HFFc6 (cell line): ENCODE data around the gene DDX31. TPM values are rescaled to one million over a fixed set of nuclear protein-coding genes. Genes with fewer than 3 reads are reported as not detected.

Experiments
- DNase-seq: peaks from one replicate; pipeline ENCODE4 v3.0.0-alpha.2; 2018
- H3K27ac Mint-ChIP-seq: 2 replicates; pipeline ENCODE4 v1.8.0; 2020; ENCODE audit warnings: mild to moderate bottlenecking, mixed read lengths
- H3K27me3 Mint-ChIP-seq: 2 replicates; pipeline ENCODE4 v1.8.0; 2021; ENCODE audit warnings: mild to moderate bottlenecking, moderate library complexity, mixed read lengths; ENCODE audit not compliant: insufficient read depth
- H3K36me3 Mint-ChIP-seq: 2 replicates; pipeline ENCODE4 v1.8.0; 2021; ENCODE audit warnings: low read depth, mixed read lengths
- H3K4me1 Mint-ChIP-seq: 2 replicates; pipeline ENCODE4 v1.8.0; 2020; ENCODE audit warnings: low read depth, mixed read lengths
- H3K4me3 Mint-ChIP-seq: 2 replicates; pipeline ENCODE4 v1.8.0; 2020; ENCODE audit warnings: mild to moderate bottlenecking, moderate library complexity, mixed read lengths
- H3K9me3 Mint-ChIP-seq: 2 replicates; pipeline ENCODE4 v1.8.0; 2020; ENCODE audit warnings: mild to moderate bottlenecking, mixed read lengths
- CTCF ChIP-seq: fragments of 200-600 bp; sonication (generic); IDR thresholded peaks from 2 replicates; pipeline ENCODE4 v1.5.0; 2021; ENCODE audit warnings: antibody characterized with exemption, mild to moderate bottlenecking
- total RNA-seq, 6 experiments: library from RNA; stranded (reverse); fragmentation: NEBNext Ultra II Directional; extraction: Animal tissue kit (Norgen Biotek cat#: 25700); gene quantifications; 2 replicates in 1 of 6; 3 replicates in 5 of 6; pipeline ENCODE4 v1.2.3, GENCODE V29; 2021

DDX31 gene
- total RNA-seq, 6 experiments from 2014 or later, result 9.6 to 16.2 (median 14.9) TPM

GRCh38 chr9:132582276-132582785 is 87.5 kb downstream of the DDX31 start, which contains the start of gene BARHL1:
Gene BARHL1, plus strand, starts transcription at chr9:132582606. Its CDS starts 192 bp downstream, at chr9:132582798.
- peaks cover 73% of the 10 kb centered on the region for H3K27me3 Mint-ChIP-seq
- H3K4me3 Mint-ChIP-seq, result peak within 1 kb of the TSS; percentile 81
- peaks cover 4% of the 10 kb centered on the region; the same call in 1 of the 2 replicates for H3K36me3 Mint-ChIP-seq
- peaks cover 13% of the 10 kb centered on the region for H3K4me1 Mint-ChIP-seq
- H3K9me3 Mint-ChIP-seq, result no peaks in the 10 kb centered on the region
- H3K27ac Mint-ChIP-seq, result no peak within 1 kb of the TSS
- TF ChIP-seq CTCF, result no peak
- no peak for DNase-seq

- Mint-ChIP-seq H3K36me3 (peaks cover 4% of the 10 kb centered on the region; the same call in 1 of the 2 replicates), H3K9me3 (no peaks in the 10 kb centered on the region), H3K27ac (no peak overlapping the region), H3K4me1 (peaks cover 6% of the 10 kb centered on the region), H3K4me3 (no peak overlapping the region), H3K27me3 (peaks cover 50% of the 10 kb centered on the region)
- no peak for DNase-seq
- TF ChIP-seq CTCF, result no peak
These were observed 90.4 kb downstream of the DDX31 start for GRCh38 chr9:132579427-132579798.

DNA sequence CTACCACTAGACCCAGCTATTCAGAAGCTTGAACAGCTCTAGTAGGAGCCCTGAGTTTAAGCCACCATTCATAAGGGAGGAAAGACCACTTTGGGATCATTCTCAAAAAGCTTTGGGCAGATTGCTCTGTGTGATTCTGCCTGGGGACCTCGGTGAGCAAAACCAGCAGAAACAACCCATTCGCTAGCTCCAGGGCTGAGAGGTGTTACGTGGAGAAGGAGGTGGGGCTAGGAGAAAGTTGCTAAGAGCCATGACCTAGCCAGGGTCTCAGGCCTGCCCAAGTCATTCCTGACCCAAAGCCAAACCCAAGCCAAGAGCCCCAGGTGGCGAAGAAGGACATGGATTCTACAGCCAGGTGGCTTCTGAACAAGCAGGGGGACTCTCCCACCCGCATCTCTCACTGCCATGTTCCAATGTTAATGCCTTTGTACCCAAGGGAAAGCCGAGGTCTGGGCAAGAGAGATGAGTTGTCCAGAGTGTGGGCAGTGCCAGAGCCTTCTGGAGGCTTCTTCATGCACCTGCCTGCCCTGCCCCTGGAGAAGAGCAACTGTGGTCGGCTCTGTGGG is 91.3 kb downstream of the DDX31 start:
- H3K4me1 Mint-ChIP-seq, result peaks cover 6% of the 10 kb centered on the region
- H3K27ac Mint-ChIP-seq, result no peak overlapping the region
- no peak for DNase-seq
- H3K4me3 Mint-ChIP-seq, result no peak overlapping the region
- no peaks in the 10 kb centered on the region for H3K9me3 Mint-ChIP-seq
- TF ChIP-seq CTCF, result no peak
- H3K36me3 Mint-ChIP-seq, result no peaks in the 10 kb centered on the region
- peaks cover 43% of the 10 kb centered on the region for H3K27me3 Mint-ChIP-seq

- Mint-ChIP-seq H3K36me3 (no peaks in the 10 kb centered on the region), H3K4me1 (peaks cover 14% of the 10 kb centered on the region), H3K27ac (no peak overlapping the region), H3K4me3 (no peak overlapping the region), H3K9me3 (no peaks in the 10 kb centered on the region), H3K27me3 (peaks cover 37% of the 10 kb centered on the region)
- no peak for TF ChIP-seq CTCF
- DNase-seq, result no peak
These were observed 92.7 kb downstream of the DDX31 start for GRCh38 chr9:132577119-132577518.

GRCh38 chr9:132575811-132576210 is 94.0 kb downstream of the DDX31 start:
- H3K27me3 Mint-ChIP-seq, result peaks cover 32% of the 10 kb centered on the region
- DNase-seq, result no peak
- no peak for TF ChIP-seq CTCF
- peaks cover 9% of the 10 kb centered on the region for H3K4me1 Mint-ChIP-seq
- H3K27ac Mint-ChIP-seq, result no peak overlapping the region
- H3K9me3 Mint-ChIP-seq, result no peaks in the 10 kb centered on the region
- H3K4me3 Mint-ChIP-seq, result no peak overlapping the region
- H3K36me3 Mint-ChIP-seq, result no peaks in the 10 kb centered on the region
